DND-41 (cell line): Measurements from ENCODE around the gene FAM53A.

Source experiments
- CTCF ChIP-seq: IDR thresholded peaks from 2 replicates; pipeline ENCODE4 v1.5.1; 2012; ENCODE audit warnings: borderline replicate concordance, low read length, moderate library complexity, mild to moderate bottlenecking; ENCODE audit not compliant: poor library complexity, severe bottlenecking; ENCODE audit errors: extremely low read depth
- EZH2 ChIP-seq: IDR thresholded peaks from 3 replicates; pipeline ENCODE4 v1.6.1; 2012; ENCODE audit warnings: borderline replicate concordance, low read depth, mild to moderate bottlenecking, moderate library complexity, low read length, inconsistent platforms; ENCODE audit not compliant: severe bottlenecking

GRCh38 chr4:1706358-1706757 is 22.2 kb upstream of the FAM53A start:
- TF ChIP-seq CTCF (no peak), EZH2 (no peak)
